Measurements from ENCODE around the gene CFL1. TPM values are rescaled to one million over a fixed set of nuclear protein-coding genes. Genes with fewer than 3 reads are reported as not detected.

The CFL1 gene
- total RNA-seq, 4 donors from 2014 or later: 153 to 371 (median 251) TPM

DNA sequence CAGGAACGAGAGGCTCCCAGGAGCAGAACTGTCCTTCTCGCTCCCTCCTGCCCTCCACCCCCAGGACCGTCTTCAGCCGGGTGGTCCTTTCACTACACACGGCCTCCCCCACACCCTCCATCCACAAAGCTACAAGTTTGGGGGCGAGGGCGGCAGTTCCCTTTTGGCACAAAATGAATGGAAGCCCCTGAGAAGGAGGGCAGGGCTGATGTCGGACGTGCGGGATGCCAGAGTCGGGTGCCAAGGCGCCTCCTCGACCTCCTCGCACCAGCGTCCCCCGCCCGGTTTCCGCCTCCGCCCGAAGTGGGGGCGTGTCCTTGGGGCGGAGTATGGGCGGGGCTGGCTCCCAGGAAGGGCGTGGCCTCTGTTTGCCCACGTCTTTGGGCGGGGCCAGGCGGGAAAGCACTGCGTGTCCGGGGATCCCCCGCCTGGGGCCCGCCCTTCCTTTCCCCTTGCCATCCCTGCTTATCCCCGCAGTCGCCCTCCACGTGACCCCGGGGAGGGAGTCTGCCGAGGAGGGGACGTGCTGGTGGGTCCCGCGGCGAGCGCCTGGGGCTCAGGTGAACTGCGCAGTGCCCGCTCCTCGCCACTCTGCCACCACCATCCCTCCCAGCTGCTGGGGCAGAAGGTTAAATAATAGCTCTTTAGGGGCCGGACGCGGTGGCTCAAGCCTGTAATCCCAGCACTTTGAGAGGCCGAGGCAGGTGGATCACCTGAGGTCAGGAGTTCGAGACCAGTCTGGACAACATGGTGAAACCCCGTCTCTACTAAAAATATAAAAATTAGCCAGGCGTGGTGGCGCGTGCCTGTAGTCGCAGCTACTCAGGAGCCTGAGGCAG is 15.6 kb upstream of the CFL1 start:
- peaks cover 0 to 19% of the 10 kb centered on the region in 2 donors for H3K4me1 ChIP-seq
- peak; percentile 85 to 91 for DNase-seq
- no peaks in the 10 kb centered on the region for H3K36me3 ChIP-seq
- in situ Hi-C loops (cut with MboI; ENCODE audit: low sequenced_read_pairs in 4 of 4): no loop called here
- H3K4me3 ChIP-seq: peak overlapping the region; percentile 54 to 63 (median 60)
- TF ChIP-seq, protein P1, sequence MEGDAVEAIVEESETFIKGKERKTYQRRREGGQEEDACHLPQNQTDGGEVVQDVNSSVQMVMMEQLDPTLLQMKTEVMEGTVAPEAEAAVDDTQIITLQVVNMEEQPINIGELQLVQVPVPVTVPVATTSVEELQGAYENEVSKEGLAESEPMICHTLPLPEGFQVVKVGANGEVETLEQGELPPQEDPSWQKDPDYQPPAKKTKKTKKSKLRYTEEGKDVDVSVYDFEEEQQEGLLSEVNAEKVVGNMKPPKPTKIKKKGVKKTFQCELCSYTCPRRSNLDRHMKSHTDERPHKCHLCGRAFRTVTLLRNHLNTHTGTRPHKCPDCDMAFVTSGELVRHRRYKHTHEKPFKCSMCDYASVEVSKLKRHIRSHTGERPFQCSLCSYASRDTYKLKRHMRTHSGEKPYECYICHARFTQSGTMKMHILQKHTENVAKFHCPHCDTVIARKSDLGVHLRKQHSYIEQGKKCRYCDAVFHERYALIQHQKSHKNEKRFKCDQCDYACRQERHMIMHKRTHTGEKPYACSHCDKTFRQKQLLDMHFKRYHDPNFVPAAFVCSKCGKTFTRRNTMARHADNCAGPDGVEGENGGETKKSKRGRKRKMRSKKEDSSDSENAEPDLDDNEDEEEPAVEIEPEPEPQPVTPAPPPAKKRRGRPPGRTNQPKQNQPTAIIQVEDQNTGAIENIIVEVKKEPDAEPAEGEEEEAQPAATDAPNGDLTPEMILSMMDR (IDR thresholded peaks at IDR 0.05 in 4 of 5, conservative IDR thresholded peaks at IDR 0.05 in 1 of 5): no peak
- peak; percentile 76 to 82 for TF ChIP-seq POLR2A (IDR thresholded peaks at IDR 0.05)
- ATAC-seq: peak; percentile 84 to 89
- H3K27ac ChIP-seq: peak overlapping the region; percentile 80 to 87 (median 82)
- no peaks in the 10 kb centered on the region for H3K9me3 ChIP-seq
- intact Hi-C loops (cut with DNase I; ENCODE audit: low total_unique reads): loop anchor here (1.0 kb wide), 3 partner anchors 13 to 88 kb away; partner anchors contain the start of genes FIBP, MUS81 and SART1
- H3K27me3 ChIP-seq: no peaks in the 10 kb centered on the region

DNA sequence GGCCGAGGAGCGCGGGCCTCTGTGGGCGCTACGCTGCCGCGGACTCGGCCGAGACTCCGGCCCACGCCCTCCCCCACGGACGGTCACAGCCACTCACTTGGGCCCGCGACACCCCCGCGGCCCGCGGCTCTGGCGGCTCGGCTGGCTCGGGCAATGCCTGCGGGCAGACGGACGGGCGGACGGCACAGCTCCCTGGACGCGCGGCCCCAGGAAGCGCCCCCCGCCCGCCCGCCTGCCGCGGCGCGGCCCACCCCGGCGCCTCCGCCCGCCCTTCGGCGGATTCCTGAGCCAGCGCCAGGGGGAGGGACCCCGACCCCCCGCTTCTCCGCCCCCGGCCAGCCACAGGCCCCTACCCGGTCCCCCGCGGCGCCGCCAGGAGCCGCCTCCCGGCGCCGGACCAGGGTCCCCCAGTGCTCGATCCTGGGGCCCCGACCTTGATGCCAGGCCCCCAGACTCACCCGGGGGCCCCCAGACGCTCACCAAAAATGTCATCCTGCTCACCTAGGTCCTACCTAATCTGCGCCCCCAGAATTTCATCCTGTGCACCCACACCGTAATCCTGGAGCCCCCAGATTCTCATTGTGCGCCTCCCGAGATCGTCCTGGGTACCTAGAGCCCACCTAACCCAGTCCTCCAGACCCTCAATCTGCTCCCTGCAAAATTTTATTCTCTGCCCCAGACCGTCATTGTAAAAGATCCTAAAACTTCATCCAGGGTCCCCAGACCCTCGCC is 14.8 kb upstream of the CFL1 start, which contains the start of gene EFEMP2:
TSS of gene EFEMP2 (minus strand) at position 215 of the 732 bp plus-strand sequence. CDS start 446 bp downstream, outside the sequence.
- peak within 1 kb of the TSS; percentile 80 to 87 (median 82) for H3K27ac ChIP-seq
- H3K9me3 ChIP-seq: no peaks in the 10 kb centered on the region
- no peaks in the 10 kb centered on the region for H3K36me3 ChIP-seq
- no peak for TF ChIP-seq POLR2A (IDR thresholded peaks at IDR 0.05)
- TF ChIP-seq, protein P1 (IDR thresholded peaks at IDR 0.05 in 4 of 5, conservative IDR thresholded peaks at IDR 0.05 in 1 of 5): peak in 1 of 5 experiments; percentile 2
- no peaks in the 10 kb centered on the region for H3K27me3 ChIP-seq
- H3K4me1 ChIP-seq: peaks cover 0 to 19% of the 10 kb centered on the region in 2 donors
- in situ Hi-C loops (cut with MboI; ENCODE audit: low sequenced_read_pairs in 4 of 4) (no loop called here), intact Hi-C loops (cut with DNase I; ENCODE audit: low total_unique reads) (loop anchor here (1.0 kb wide), 3 partner anchors 12 to 89 kb away; partner anchors contain the start of genes FIBP, MUS81 and SART1)
- DNase-seq (no peak), ATAC-seq (peak; percentile 12 to 21)
- H3K4me3 ChIP-seq: peak within 1 kb of the TSS; percentile 54 to 63 (median 60)

DNA sequence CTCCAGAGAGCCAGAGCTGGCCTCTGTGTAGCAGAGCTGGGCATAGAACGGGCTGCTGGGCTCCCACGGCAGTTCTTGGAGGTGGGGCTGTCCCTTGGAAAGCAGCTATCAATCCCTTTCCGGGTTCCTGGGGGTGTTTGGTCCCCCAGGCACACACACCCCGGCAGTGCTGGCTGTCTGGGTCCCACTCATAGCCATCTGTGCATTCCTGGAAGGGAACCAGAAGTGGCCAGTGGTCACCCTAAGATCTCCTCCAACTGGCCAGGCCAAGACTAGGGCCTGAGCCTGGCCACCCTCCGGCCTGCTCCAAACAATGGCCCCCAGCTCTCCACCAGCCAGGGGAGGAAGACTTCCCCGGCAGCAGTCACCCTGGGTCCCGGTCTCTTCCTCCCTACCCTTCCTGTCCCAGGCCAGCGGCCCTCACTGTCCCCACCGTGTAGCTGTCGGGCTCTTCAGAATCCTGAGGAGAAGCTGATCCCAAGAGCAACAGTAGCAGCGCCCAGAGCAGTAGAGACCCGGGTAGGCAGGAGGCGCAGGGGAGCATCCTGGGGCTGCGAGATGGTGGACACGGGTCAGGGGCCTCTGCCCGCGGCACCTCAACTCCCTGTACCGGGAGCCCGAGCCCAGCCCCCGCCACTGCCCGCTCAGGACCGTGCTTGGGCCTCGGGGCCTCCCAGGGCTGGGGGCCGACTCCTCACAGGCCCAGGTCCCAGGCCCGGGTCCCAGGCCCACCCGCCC is 14.0 kb upstream of the CFL1 start:
- ATAC-seq (peak; percentile 5 to 18), DNase-seq (no peak)
- intact Hi-C loops (cut with DNase I; ENCODE audit: low total_unique reads): no loop called here
- peak overlapping the region; percentile 54 to 63 (median 60) for H3K4me3 ChIP-seq
- in situ Hi-C loops (cut with MboI; ENCODE audit: low sequenced_read_pairs in 4 of 4): no loop called here
- H3K9me3 ChIP-seq: no peaks in the 10 kb centered on the region
- H3K27me3 ChIP-seq: no peaks in the 10 kb centered on the region
- H3K4me1 ChIP-seq: peaks cover 0 to 19% of the 10 kb centered on the region in 2 donors
- peaks cover 0 to 1% of the 10 kb centered on the region in 2 donors for H3K36me3 ChIP-seq
- H3K27ac ChIP-seq: peak overlapping the region; percentile 80 to 87 (median 82)
- TF ChIP-seq POLR2A (IDR thresholded peaks at IDR 0.05): no peak
- TF ChIP-seq, protein P1 (IDR thresholded peaks at IDR 0.05 in 4 of 5, conservative IDR thresholded peaks at IDR 0.05 in 1 of 5): peak in 1 of 5 experiments; percentile 8
